GM18858 (cell line): Measurements from ENCODE around the gene MVB12B.

Source experiments
- ATAC-seq: cut with Tn5 transposase; IDR thresholded peaks from one replicate; pipeline ENCODE4 v1.9.1; 2021; ENCODE audit not compliant: unreplicated experiment

The MVB12B gene

DNA sequence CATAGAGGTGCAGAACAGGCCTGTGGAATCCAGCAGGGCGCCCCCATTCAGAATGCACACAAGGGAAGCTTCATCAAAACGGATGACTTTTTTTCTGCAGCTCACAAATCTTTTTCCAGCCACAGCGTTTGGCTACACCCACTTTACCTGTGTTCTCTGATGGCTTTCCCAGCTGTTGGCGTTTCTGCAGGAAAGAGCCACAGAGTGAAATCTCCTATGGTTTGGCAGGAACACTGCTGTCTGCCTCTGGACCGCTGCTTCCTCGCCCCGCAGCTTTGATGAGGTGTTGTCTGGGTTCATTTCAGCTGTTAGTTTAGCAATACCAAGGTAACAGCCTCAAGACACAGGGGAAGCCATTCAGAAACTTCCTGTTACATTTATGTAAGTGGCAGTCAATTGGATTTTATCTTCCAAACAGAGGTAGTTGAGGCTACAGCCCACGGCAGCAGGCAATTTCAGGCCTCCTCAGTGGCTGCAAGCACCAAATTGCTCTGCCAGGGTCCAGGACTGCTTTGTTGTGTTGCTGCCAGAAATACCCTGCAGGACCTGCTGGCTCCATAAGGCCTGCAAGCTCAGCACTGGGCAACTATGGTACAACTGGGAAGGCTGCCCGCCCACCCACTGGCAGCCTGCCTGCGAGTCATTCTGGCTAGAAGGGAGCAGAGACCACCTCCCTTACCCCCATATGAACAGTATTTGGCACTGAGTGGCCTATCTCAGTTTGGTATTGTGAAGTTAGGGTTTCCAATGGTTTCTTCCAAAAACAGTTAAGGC is 96.7 kb downstream of the MVB12B start:
- ATAC-seq = no peak

- no peak for ATAC-seq
These were observed 97.2 kb downstream of the MVB12B start for GRCh38 chr9:126423916-126424185.

DNA sequence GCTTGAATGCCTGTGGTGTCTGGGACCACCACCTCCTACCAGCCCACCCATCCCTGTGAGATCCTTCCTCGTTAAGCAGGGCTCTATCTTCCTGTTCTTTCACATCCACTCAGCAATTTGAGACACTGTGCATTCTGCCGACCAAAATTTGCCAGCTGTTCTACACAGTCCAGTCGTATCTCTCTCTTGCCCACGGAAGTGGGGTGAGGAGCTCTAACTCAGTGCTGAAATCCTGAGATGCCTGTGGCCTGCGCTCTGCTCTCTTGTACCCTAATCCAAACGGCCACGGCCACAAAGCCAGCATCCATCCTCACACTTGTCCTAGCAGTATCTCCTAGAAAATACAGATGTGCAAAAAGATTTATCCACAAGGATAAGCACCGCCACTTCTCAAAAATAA is 97.9 kb downstream of the MVB12B start:
- ATAC-seq = no peak

DNA sequence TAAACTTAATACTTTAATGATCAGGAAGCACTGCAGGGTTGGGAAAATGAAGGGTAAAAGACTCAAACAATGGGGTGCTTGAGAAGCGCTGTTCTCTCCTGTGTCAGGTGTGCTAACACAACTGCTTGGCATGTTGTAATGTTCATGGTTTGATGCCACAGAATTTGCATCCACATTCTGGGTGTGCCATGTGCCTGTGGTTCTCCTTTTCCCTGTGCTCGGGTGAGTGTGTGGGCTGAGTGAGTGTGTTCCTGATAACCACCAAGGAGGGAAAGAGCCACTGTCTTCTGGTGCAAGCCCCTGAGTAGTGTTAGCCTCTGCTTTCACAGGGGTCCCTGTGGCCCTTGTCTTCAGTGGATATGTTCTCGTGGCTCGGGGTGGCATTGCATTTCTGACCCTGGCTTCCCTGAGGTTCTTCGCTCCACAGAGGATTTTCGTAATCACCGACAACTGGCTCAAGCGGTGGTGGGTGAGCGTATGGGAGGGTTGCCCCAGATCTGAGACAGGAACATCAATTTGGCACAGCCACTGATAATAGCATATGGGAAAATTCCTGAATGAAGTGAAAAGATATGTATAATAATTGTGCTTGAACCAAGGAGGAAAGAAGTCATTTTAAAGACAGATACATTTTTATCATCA is 102.0 kb downstream of the MVB12B start:
- ATAC-seq = no peak

GRCh38 chr9:126429190-126429589 is 102.6 kb downstream of the MVB12B start:
- ATAC-seq = no peak

DNA sequence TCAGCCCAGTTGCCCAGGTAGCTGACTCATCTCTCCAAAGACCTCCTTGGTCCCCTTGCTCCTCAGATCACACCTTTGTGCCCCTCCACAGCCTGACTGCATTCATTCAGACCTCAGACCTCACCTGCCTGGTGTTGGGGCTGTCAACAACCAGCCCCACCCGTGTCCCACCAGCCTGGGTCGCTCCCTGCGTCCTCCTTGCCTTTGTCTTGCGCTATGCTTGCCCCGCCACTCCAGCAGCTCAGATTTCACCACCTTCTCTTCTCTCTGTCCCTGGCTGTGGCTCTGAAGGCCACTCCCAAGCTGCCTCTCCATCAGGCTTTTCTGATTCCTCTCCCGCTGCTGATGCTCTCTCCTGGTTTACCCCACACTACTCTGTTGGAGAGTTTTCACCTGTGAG is 103.5 kb downstream of the MVB12B start:
- no peak for ATAC-seq

DNA sequence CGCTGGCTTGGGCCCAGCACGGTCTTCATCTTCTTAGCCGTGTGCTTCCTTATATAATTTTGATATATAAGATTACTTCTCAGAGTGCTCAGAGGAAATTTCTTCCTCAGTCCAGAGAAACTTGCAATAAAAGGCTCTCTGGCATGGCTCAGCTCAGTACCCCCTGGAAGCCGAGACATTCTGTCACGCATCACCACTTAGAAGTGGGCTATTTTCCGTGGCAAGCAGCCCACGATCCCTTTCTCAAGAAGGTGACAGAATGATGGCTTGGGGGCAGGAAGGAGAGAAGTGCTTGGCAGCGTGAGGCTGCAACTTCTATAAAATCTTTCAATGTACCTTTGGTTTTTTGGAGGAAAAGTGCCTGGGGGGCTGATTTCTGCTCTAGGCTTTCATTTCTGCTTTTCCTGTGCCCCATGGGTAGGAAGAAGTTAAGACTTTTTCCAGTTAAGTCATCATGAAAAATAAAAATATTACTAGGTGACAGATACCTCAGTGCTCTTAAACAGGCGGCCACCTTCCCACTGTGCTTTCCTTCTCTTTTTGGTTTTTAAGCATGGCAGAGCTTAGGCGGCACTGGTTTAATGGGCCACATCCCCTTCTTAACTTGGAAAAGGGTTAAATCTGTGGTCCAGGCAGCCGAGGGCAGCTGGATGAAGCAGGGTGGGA is 104.6 kb downstream of the MVB12B start:
- ATAC-seq = no peak

GRCh38 chr9:126432659-126433058 is 106.0 kb downstream of the MVB12B start:
- ATAC-seq = no peak

GRCh38 chr9:126435105-126435504 is 108.5 kb downstream of the MVB12B start:
- no peak for ATAC-seq

- ATAC-seq = no peak
These were observed 109.0 kb downstream of the MVB12B start for GRCh38 chr9:126435626-126436025.

DNA sequence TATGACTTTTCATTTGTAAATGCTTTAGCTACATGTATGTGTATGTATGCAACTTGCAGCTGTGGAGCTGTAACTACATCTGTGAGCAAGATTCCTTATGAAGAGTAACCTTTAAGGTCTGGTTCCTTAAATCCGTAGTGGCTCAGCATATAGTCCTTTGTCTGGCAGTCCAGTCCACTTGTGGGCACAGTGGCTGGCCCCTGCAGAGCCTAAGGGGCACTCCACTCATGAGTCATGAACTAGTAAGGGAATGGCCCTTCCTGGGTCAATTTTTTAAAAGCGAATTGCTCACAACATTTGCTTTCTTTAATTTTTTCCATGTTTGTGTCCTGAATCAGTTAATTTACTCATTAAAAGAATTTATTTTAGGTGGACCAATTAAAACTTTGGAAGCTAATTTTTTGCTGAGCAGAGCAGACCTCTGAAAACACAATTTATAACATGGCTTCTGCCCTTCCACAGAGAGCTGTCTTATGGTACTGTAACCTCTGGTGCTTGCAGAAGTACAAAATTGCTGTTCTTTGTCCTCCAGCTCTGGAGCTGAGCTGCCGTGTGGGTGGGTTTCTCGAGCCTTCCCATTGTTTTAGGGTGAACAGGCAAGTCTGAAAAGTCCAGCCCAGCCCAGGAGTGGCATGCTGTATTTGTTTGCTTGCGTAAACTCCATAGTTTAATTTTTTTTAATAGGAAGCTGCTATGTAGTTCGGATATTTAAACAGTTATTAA is 110.1 kb downstream of the MVB12B start:
- ATAC-seq = no peak

GRCh38 chr9:126437268-126437666 is 110.6 kb downstream of the MVB12B start:
- ATAC-seq = no peak

GRCh38 chr9:126437701-126438100 is 111.1 kb downstream of the MVB12B start:
- ATAC-seq = no peak

GRCh38 chr9:126438741-126439401 is 112.2 kb downstream of the MVB12B start:
- ATAC-seq = no peak

GRCh38 chr9:126439402-126439765 is 112.8 kb downstream of the MVB12B start:
- no peak for ATAC-seq

- no peak for ATAC-seq
These were observed 113.4 kb downstream of the MVB12B start for GRCh38 chr9:126439883-126440653.

DNA sequence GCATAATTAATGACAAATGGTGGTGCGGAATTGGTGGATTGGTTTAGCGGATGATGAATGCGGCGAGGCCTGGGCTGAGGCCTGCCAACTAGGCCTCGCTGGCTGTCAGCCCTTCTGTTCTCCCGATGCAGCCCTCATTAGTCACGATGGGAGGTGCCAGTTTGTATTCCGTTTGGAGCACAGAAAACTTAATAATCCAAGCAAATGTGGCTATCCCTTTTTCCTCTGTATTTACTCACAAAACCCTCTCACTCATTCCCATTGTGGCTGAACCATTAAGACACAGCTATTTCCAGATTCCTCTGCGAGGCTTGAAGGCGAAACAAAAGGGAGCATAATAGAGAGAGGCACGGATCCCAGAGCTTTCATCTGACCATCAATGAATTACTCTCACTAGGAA is 114.3 kb downstream of the MVB12B start:
- no peak for ATAC-seq

- ATAC-seq = no peak
These were observed 116.0 kb downstream of the MVB12B start for GRCh38 chr9:126442636-126443035.

DNA sequence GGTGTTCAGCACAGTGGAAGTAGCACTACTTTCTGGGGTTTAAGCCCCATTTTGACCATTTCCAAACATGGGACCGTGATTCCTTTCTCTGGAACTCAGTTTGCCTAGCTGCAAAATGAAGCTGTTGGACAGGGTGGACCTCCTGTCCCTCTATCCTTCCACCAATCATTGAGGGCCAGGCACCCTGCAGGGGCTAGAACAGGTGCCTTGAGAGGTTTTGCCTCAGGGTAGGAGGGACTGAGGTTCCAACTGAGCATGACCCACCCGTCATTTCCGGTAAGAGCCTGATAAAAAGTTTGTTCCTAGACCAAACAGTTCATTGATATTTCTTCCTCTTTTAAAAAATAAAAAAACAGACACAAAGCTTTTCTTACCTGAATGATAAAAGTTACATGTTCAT is 116.5 kb downstream of the MVB12B start:
- ATAC-seq = no peak

GRCh38 chr9:126448136-126448535 is 121.5 kb downstream of the MVB12B start:
- no peak for ATAC-seq
